Osteocyte (in vitro differentiated cells): ENCODE data around the gene NHSL2. TPM values are rescaled to one million over a fixed set of nuclear protein-coding genes. Genes with fewer than 3 reads are reported as not detected.

Experiments used
- DNase-seq: peaks from one replicate; pipeline ENCODE4 v3.0.0; 2021; ENCODE audit warnings: mixed read lengths; ENCODE audit not compliant: unreplicated experiment; ENCODE audit errors: extremely low spot score
- H3K27ac Mint-ChIP-seq: one replicate; pipeline ENCODE4 v1.8.0; 2021; ENCODE audit warnings: mild to moderate bottlenecking, mixed read lengths; ENCODE audit not compliant: unreplicated experiment
- H3K27me3 Mint-ChIP-seq: one replicate; pipeline ENCODE4 v1.8.0; 2021; ENCODE audit warnings: mixed read lengths; ENCODE audit not compliant: unreplicated experiment
- H3K36me3 Mint-ChIP-seq: one replicate; pipeline ENCODE4 v1.8.0; 2021; ENCODE audit warnings: mixed read lengths; ENCODE audit not compliant: unreplicated experiment
- H3K4me1 Mint-ChIP-seq: one replicate; pipeline ENCODE4 v1.8.0; 2021; ENCODE audit warnings: mixed read lengths; ENCODE audit not compliant: unreplicated experiment
- H3K4me3 Mint-ChIP-seq: one replicate; pipeline ENCODE4 v1.8.0; 2021; ENCODE audit warnings: mild to moderate bottlenecking, moderate library complexity, mixed read lengths; ENCODE audit not compliant: unreplicated experiment
- H3K9me3 Mint-ChIP-seq: one replicate; pipeline ENCODE4 v1.8.0; 2021; ENCODE audit warnings: mixed read lengths; ENCODE audit not compliant: unreplicated experiment
- CTCF ChIP-seq: fragments of 200-600 bp; sonication (generic); IDR thresholded peaks from 2 replicates; pipeline ENCODE4 v1.5.0; 2021; ENCODE audit warnings: antibody characterized with exemption, mild to moderate bottlenecking, moderate library complexity
- total RNA-seq: library from RNA; stranded (reverse); gene quantifications from 2 replicates; pipeline ENCODE4 v1.2.1, GENCODE V29; 2021

NHSL2 gene
- total RNA-seq, 1 donor from 2014 or later: 7.3 TPM

DNA sequence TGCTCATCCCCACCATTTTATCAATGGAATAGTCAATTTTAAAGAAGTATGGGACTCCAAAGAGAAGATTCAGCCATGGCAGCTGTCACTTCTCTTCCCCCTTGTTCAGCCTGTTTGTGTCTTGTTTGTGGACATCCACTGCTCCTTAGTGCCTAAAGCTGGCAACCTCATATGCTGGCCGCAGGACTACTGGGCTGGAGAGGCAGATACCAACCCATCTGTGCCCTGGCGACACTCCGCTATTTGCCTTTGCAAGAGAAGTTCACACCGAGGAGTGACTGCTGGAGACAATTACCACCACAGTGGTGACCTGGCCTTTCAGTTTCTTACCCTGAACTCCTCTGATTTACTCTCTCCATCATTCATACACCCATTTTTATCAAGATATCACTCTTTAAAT lies 64.3 kb downstream of the NHSL2 start:
- no peak for TF ChIP-seq CTCF
- no peak overlapping the region for H3K4me3 Mint-ChIP-seq
- H3K36me3 Mint-ChIP-seq: no peaks in the 10 kb centered on the region
- H3K4me1 Mint-ChIP-seq: peaks cover 8% of the 10 kb centered on the region
- H3K27ac Mint-ChIP-seq: no peak overlapping the region
- no peak for DNase-seq
- H3K9me3 Mint-ChIP-seq: no peaks in the 10 kb centered on the region
- no peaks in the 10 kb centered on the region for H3K27me3 Mint-ChIP-seq

GRCh38 chrX:71976753-71977152 lies 66.1 kb downstream of the NHSL2 start:
- Mint-ChIP-seq H3K27me3 (no peaks in the 10 kb centered on the region), H3K4me1 (peaks cover 8% of the 10 kb centered on the region), H3K9me3 (peaks cover 4% of the 10 kb centered on the region), H3K4me3 (no peak overlapping the region), H3K36me3 (no peaks in the 10 kb centered on the region), H3K27ac (no peak overlapping the region)
- no peak for TF ChIP-seq CTCF
- no peak for DNase-seq

- peaks cover 8% of the 10 kb centered on the region for H3K4me1 Mint-ChIP-seq
- TF ChIP-seq CTCF: no peak
- no peak overlapping the region for H3K27ac Mint-ChIP-seq
- DNase-seq: no peak
- H3K9me3 Mint-ChIP-seq: peaks cover 7% of the 10 kb centered on the region
- no peaks in the 10 kb centered on the region for H3K36me3 Mint-ChIP-seq
- no peak overlapping the region for H3K4me3 Mint-ChIP-seq
- no peaks in the 10 kb centered on the region for H3K27me3 Mint-ChIP-seq
Observed at GRCh38 chrX:71978164-71978563, 67.5 kb downstream of the NHSL2 start.

GRCh38 chrX:71989768-71990426 lies 79.3 kb downstream of the NHSL2 start:
- H3K9me3 Mint-ChIP-seq: peaks cover 15% of the 10 kb centered on the region
- no peaks in the 10 kb centered on the region for H3K27me3 Mint-ChIP-seq
- DNase-seq: no peak
- no peaks in the 10 kb centered on the region for H3K36me3 Mint-ChIP-seq
- H3K4me3 Mint-ChIP-seq: no peak overlapping the region
- peak overlapping the region; percentile 64 for H3K27ac Mint-ChIP-seq
- peaks cover 29% of the 10 kb centered on the region for H3K4me1 Mint-ChIP-seq
- TF ChIP-seq CTCF: no peak

- DNase-seq: no peak
- peaks cover 32% of the 10 kb centered on the region for H3K4me1 Mint-ChIP-seq
- TF ChIP-seq CTCF: no peak
- peaks cover 15% of the 10 kb centered on the region for H3K9me3 Mint-ChIP-seq
- H3K27me3 Mint-ChIP-seq: no peaks in the 10 kb centered on the region
- H3K36me3 Mint-ChIP-seq: no peaks in the 10 kb centered on the region
- H3K4me3 Mint-ChIP-seq: no peak overlapping the region
- H3K27ac Mint-ChIP-seq: no peak overlapping the region
Observed at GRCh38 chrX:71990518-71990917, 79.9 kb downstream of the NHSL2 start.
